Endothelial cell of umbilical vein (primary cell): ENCODE results near the gene CTBP1.

ENCODE experiments used
- EZH2 ChIP-seq: IDR thresholded peaks from 2 replicates; pipeline ENCODE4 v1.6.1; 2012; ENCODE audit warnings: borderline replicate concordance, low read depth, mild to moderate bottlenecking, moderate library complexity, low read length, inconsistent platforms; ENCODE audit not compliant: severe bottlenecking
- FOS ChIP-seq: IDR thresholded peaks from 2 replicates; pipeline ENCODE4 v1.6.1; 2011; ENCODE audit warnings: mild to moderate bottlenecking, low read length, moderate library complexity, borderline replicate concordance; ENCODE audit not compliant: insufficient read depth
- JUN ChIP-seq: IDR thresholded peaks from 2 replicates; pipeline ENCODE4 v1.6.1; 2011; ENCODE audit warnings: borderline replicate concordance, low read depth; ENCODE audit not compliant: insufficient read length, insufficient read depth
- POLR2A ChIP-seq: IDR thresholded peaks from 2 replicates; pipeline ENCODE4 v1.6.1; 2012; ENCODE audit warnings: low read depth, mild to moderate bottlenecking, control low read depth, low read length
- POLR2AphosphoS5 ChIP-seq: IDR thresholded peaks from 2 replicates; pipeline ENCODE4 v1.6.1; 2012; ENCODE audit warnings: low read depth, mild to moderate bottlenecking, control low read depth, low read length, moderate library complexity; ENCODE audit not compliant: insufficient read depth
- TF ChIP-seq, protein P1 (sequence below), 2 donors: IDR thresholded peaks; 1 replicate in 1 of 2; 2 replicates in 1 of 2; pipeline ENCODE4 v1.5.1; 2011; ENCODE audit warnings: low read length in 2 of 2, mild to moderate bottlenecking in 2 of 2, moderate library complexity in 2 of 2, control low read depth in 1 of 2, inconsistent platforms in 1 of 2, low read depth in 1 of 2; ENCODE audit not compliant: insufficient read depth in 1 of 2; ENCODE audit errors: extremely low read depth in 1 of 2
- TF ChIP-seq, protein P2 (sequence below): IDR thresholded peaks from 2 replicates; pipeline ENCODE4 v1.6.1; 2011; ENCODE audit not compliant: insufficient read depth, insufficient read length

DNA sequence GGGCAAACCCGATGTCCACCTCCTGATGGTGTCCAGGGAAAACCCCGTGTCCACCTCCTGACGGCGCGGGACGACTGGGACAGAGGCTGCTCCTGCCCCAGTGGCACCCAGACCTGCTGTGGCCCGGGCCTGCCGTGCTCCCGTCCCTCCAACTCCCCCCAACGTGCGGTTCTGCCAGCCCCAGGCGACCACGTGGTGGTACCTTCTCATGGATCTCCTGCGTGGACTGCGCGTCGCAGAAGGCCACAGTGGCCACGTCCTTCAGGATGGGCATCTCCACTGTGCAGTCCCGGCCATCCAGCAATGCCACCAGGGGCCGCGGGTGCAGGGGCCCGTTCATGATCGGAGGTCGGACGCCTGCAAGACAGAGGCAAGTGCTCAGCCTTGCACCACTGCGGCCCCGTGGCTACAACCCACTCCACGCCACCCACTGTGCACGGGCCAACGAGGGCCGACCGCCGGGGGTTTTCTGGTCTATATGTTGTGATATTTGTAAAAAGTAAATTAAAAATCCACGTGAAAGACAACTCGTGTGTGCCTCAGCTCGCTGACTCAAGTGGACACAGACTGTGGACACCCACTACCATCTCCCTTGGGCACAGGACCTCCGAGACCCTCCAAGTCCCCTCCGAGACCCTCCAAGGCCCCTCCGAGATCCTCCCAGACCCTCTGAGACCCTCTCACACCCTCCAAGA lies 10.8 kb downstream of the CTBP1 start:
- TF ChIP-seq POLR2A (no peak), FOS (no peak), POLR2AphosphoS5 (no peak), EZH2 (no peak), JUN (no peak)
- TF ChIP-seq, protein P1, sequence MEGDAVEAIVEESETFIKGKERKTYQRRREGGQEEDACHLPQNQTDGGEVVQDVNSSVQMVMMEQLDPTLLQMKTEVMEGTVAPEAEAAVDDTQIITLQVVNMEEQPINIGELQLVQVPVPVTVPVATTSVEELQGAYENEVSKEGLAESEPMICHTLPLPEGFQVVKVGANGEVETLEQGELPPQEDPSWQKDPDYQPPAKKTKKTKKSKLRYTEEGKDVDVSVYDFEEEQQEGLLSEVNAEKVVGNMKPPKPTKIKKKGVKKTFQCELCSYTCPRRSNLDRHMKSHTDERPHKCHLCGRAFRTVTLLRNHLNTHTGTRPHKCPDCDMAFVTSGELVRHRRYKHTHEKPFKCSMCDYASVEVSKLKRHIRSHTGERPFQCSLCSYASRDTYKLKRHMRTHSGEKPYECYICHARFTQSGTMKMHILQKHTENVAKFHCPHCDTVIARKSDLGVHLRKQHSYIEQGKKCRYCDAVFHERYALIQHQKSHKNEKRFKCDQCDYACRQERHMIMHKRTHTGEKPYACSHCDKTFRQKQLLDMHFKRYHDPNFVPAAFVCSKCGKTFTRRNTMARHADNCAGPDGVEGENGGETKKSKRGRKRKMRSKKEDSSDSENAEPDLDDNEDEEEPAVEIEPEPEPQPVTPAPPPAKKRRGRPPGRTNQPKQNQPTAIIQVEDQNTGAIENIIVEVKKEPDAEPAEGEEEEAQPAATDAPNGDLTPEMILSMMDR (IDR thresholded peaks at IDR 0.05; ENCODE audit: extremely low read depth in 1 of 2, insufficient read depth in 1 of 2, low read depth in 1 of 2, low read length in 2 of 2), result no peak
- TF ChIP-seq, protein P2, sequence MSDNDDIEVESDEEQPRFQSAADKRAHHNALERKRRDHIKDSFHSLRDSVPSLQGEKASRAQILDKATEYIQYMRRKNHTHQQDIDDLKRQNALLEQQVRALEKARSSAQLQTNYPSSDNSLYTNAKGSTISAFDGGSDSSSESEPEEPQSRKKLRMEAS, result no peak
